Subcutaneous adipose tissue (tissue), 4 donors: ENCODE data around the gene TYW5. TPM values are rescaled to one million over a fixed set of nuclear protein-coding genes. Genes with fewer than 3 reads are reported as not detected.

Experiments used
- small RNA-seq: library from RNA; depleted of rRNA; stranded (forward); fragments of <200 nt; gene quantifications from one replicate; pipeline ENCODE3, GENCODE V24; 2016
- total RNA-seq, 4 donors: library from RNA; depleted of rRNA; stranded (reverse); fragments of >200 nt; gene quantifications; one replicate each; pipeline ENCODE4 v1.1.0, GENCODE V29; 2016
- TF ChIP-seq, protein P1 (sequence below): fragments of 450-650 bp; IDR thresholded peaks from one replicate; pipeline ENCODE4 v1.5.1; 2016; ENCODE audit warnings: low read depth, mild to moderate bottlenecking, control low read depth, antibody characterized with exemption, moderate library complexity

Gene TYW5
- total RNA-seq, 4 donors from 2014 or later = 6.2 to 7.5 (median 6.9) TPM

DNA sequence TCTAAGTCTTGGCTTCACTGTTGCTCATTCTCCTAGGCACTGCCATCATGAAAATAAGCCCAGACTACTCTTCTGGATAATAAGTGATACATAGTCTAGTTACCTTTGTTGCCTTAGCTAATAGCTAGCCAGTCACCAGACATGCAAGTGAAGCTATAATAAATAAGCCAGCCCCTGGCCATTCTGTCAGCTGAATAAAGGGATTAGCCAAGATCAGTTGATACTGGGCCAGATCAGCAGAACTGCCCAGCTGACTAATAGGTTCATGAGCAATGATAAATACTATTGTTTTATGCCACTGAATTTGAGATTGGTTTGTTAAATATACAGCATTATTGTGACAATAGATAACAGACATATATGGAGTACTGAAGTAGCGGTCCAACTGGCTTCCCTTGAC, 52.2 kb downstream of the TYW5 start:
- TF ChIP-seq, protein P1, sequence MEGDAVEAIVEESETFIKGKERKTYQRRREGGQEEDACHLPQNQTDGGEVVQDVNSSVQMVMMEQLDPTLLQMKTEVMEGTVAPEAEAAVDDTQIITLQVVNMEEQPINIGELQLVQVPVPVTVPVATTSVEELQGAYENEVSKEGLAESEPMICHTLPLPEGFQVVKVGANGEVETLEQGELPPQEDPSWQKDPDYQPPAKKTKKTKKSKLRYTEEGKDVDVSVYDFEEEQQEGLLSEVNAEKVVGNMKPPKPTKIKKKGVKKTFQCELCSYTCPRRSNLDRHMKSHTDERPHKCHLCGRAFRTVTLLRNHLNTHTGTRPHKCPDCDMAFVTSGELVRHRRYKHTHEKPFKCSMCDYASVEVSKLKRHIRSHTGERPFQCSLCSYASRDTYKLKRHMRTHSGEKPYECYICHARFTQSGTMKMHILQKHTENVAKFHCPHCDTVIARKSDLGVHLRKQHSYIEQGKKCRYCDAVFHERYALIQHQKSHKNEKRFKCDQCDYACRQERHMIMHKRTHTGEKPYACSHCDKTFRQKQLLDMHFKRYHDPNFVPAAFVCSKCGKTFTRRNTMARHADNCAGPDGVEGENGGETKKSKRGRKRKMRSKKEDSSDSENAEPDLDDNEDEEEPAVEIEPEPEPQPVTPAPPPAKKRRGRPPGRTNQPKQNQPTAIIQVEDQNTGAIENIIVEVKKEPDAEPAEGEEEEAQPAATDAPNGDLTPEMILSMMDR = no peak

DNA sequence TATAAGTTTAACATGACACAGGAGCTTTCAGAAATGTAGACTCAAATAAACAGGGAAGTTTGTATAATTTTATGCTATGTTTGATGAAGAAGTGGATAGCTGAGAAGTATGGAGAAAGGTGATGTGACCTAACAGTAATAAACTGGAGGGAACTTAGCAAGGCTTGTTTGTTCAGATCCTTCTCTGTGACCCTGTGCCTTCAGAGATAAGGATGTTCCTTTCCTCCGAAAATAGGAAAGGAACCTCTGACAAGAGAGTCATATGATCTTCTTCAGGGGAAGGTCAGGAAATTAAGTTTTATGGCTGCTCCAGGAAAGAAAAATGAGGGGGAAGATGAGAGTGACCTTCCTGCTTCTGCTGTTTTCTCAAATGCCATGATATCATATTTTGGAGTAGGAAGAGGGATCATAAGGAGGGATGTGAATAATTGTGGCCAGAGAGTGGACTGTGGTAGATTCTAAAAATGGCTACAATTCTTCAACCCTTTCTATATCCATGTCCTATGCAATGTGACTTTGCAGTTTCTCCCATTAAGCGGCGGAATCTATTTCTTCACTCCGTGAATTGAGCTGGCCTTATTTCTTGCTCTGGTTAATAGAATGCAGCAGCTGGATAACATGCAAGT, 52.7 kb downstream of the TYW5 start:
- TF ChIP-seq, protein P1 = no peak

- TF ChIP-seq, protein P1 = no peak
These were observed 53.3 kb downstream of the TYW5 start for GRCh38 chr2:199901942-199902341.

- TF ChIP-seq, protein P1 = no peak
These were observed 58.7 kb downstream of the TYW5 start for GRCh38 chr2:199896617-199897016.

DNA sequence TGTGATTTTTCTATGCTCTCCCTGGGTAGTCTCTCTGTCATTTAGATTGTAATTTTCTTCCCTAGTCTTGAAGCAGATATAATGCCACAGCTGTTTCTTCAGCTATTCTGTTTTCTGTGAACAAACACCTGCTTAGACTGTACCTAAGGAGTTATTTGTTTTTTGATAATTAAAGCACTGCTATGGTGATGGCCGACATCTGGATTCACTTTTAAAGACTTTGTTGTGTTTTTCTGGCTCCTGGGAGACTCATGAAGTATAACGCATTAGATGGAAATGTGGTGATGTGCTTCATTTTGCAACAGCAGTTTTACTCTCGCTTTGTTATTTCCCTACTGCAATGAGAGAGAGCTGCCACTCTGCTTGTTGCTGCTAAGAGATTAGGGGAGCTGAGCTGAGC, 59.9 kb downstream of the TYW5 start:
- TF ChIP-seq, protein P1 = no peak

DNA sequence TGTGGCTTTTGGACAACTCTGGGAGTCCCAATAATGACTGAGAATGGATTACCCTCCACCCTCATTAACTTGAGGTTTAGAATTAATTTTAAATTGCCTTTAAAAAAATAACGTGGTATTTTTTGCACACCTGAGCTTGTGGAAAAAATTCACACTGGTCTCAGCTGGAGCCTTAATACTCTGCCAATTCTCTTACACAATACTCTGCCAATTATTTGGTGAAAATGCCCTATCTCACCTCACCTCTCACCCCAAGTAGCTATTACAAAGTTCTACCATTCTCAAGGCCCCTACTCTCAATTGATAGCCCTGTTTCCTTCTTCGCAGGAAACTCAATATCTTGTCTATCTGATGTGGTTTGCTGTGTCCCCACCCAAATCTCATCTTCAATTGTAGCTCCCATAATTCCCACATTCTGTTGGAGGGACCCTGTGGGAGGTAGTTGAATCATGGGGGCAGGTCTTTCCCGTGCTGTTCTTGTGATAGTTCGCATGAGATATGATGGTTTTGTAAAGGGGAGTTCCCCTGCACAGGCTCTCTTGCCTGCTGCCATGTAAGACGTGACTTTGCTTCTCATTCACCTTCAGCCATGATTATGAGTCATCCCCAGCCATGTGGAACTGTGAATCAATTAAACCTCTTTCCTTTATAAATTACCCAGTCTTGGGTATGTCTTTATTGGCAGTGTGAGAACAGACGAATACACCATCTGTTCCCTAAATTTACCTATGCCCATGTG, 71.6 kb downstream of the TYW5 start:
- TF ChIP-seq, protein P1 = no peak

DNA sequence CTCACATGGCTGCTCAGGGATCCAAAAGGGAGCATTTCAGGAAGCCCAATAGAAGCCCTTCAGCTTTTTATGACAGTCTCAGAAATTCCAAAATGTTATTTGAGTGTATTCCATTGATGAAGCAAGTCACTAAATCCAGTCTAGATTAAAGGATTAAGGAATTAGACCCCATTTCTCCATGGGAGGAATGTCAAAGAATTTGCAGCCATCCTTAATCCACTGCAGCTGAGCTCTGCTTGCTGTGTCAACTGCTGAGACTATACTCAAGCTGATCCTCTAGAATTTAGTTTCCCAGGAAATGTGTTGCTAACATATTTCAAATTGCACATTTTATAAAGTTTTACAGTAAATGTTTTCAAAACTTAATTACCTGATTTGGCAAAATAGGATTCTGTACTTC, 72.6 kb downstream of the TYW5 start:
- TF ChIP-seq, protein P1 = no peak

Small RNAs within 50 kb of the gene (small RNA-seq; reads per million reads assigned to genes)
- gene RN7SL717P = not detected

Other genes starting within 250 kb of the TYW5 start
- gene FTCDNL1, start 104.3 kb downstream of the TYW5 start, total RNA-seq = 1 to 10 TPM; 2.2 to 8.9 (median 3.6) TPM
- 10 to 100 TPM; 14.3 to 24.6 (median 15.7) TPM for gene C2orf69, start 44.2 kb downstream of the TYW5 start, total RNA-seq
- 10 to 100 TPM; 17.2 to 23.2 (median 21.0) TPM for gene MAIP1, start 91 bp upstream of the TYW5 start, total RNA-seq